Uterus (tissue), 2 donors: Measurements from ENCODE around the gene ZNF346.
"Not testable (repeated sequence)": the region's sequence is repeated elsewhere in the genome, so short reads cannot be mapped to it uniquely, and the experiment has no call there.

Experiments used
- POLR2A ChIP-seq, 2 donors: fragments of 450-650 bp; IDR thresholded peaks; one replicate each; pipeline ENCODE4 v1.6.1; 2016; ENCODE audit warnings: antibody characterized with exemption in 2 of 2, mild to moderate bottlenecking in 1 of 2, moderate library complexity in 1 of 2
- TF ChIP-seq, protein P1 (sequence below), 4 experiments: fragments of 200-600 bp in 2 of 4; fragments of 450-650 bp in 2 of 4; sonication (generic) in 2 of 4; IDR thresholded peaks; one replicate each; pipeline ENCODE4 v1.5.1; 2016 to 2019; ENCODE audit warnings: antibody characterized with exemption in 4 of 4, mild to moderate bottlenecking in 2 of 4, moderate library complexity in 1 of 4

DNA sequence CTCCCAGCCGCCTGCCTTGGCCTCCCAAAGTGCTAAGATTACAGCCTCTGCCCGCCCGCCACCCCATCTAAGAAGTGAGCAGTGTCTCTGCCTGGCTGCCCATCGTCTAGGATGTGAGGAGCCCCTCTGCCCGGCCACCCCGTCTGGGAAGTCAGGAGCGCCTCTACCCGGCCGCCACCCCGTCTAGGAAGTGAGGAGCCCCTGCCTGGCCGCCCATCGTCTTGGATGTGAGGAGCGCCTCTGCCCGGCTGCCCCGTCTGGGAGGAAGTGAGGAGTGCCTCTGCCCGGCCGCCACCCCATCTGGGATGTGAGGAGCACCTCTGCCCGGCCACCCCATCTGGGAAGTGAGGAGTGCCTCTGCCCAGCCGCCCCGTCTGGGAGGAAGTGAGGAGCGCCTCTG is 38.9 kb upstream of the ZNF346 start:
- TF ChIP-seq POLR2A (IDR thresholded peaks at IDR 0.05) = not testable (repeated sequence)
- TF ChIP-seq, protein P1, sequence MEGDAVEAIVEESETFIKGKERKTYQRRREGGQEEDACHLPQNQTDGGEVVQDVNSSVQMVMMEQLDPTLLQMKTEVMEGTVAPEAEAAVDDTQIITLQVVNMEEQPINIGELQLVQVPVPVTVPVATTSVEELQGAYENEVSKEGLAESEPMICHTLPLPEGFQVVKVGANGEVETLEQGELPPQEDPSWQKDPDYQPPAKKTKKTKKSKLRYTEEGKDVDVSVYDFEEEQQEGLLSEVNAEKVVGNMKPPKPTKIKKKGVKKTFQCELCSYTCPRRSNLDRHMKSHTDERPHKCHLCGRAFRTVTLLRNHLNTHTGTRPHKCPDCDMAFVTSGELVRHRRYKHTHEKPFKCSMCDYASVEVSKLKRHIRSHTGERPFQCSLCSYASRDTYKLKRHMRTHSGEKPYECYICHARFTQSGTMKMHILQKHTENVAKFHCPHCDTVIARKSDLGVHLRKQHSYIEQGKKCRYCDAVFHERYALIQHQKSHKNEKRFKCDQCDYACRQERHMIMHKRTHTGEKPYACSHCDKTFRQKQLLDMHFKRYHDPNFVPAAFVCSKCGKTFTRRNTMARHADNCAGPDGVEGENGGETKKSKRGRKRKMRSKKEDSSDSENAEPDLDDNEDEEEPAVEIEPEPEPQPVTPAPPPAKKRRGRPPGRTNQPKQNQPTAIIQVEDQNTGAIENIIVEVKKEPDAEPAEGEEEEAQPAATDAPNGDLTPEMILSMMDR (IDR thresholded peaks at IDR 0.05) = not testable (repeated sequence)
